Endothelial cell of umbilical vein (primary cell): ENCODE measurements around the gene CCDC150. TPM values are rescaled to one million over a fixed set of nuclear protein-coding genes. Genes with fewer than 3 reads are reported as not detected.

Experiments
- BruUV-seq: library from RNA; stranded (reverse); fragments of 400-500 nt; replicated peaks from 2 replicates; lab custom pipeline; 2021; lab: Mats Ljungman, UMichigan
- CTCF ChIA-PET: fragments of 300-600, 350-600 bp; sonication (Branson Sonifier 250); formaldehyde crosslinking; loops from one replicate; lab custom pipeline; 2021; ENCODE audit warnings: antibody characterized with exemption, inconsistent platforms; lab: Charles Lee
- POLR2A ChIA-PET: fragments of 300-600, 350-600 bp; sonication (Branson Sonifier 250); formaldehyde crosslinking; loops from one replicate; lab custom pipeline; 2021; ENCODE audit warnings: antibody characterized with exemption, inconsistent platforms; lab: Charles Lee
- DNase-seq: peaks from one replicate; pipeline ENCODE4 v3.0.0-alpha.2; 2011; ENCODE audit warnings: low read depth, low spot score
- FAIRE-seq: peaks from 2 replicates; lab custom pipeline; 2011; peaks lifted over from hg19 to GRCh38; lab: Jason Lieb, UNC
- H2AFZ ChIP-seq: 2 replicates; pipeline ENCODE4 v1.6.0; 2012; ENCODE audit warnings: low read depth, low read length, control low read depth, inconsistent platforms
- H3K27ac ChIP-seq: 2 replicates; pipeline ENCODE4 v1.5.1; 2011; ENCODE audit warnings: low read depth, mild to moderate bottlenecking, control low read depth, low read length, moderate library complexity; ENCODE audit not compliant: insufficient read depth
- H3K27me3 ChIP-seq, 2 experiments: 2 replicates each; pipeline versions ENCODE4 v1.6.0 to v1.6.1; 2011; ENCODE audit warnings: low read length in 2 of 2, mixed read lengths in 1 of 2; ENCODE audit not compliant: control insufficient read depth in 2 of 2, insufficient read depth in 2 of 2
- H3K36me3 ChIP-seq, 2 experiments: 2 replicates in 1 of 2; 3 replicates in 1 of 2; pipeline ENCODE4 v1.5.1; 2011; ENCODE audit warnings: low read length in 2 of 2, mild to moderate bottlenecking in 1 of 2, moderate library complexity in 1 of 2; ENCODE audit not compliant: control insufficient read depth in 2 of 2, insufficient read depth in 2 of 2; ENCODE audit errors: extremely low read depth in 1 of 2
- H3K4me1 ChIP-seq: 3 replicates; pipeline ENCODE4 v1.5.1; 2011; ENCODE audit warnings: mild to moderate bottlenecking, low read length; ENCODE audit not compliant: control insufficient read depth, insufficient read depth; ENCODE audit errors: extremely low read depth
- H3K4me2 ChIP-seq: 2 replicates; pipeline ENCODE4 v1.6.1; 2011; ENCODE audit warnings: low read length, control low read depth, mixed read lengths; ENCODE audit not compliant: insufficient read depth
- H3K4me3 ChIP-seq, 3 experiments: fragments of 200-600 bp in 1 of 3; sonication (generic), shearing (Covaris generic) in 1 of 3; replicated peaks in 1 of 3; 2 replicates each; pipeline ENCODE4 v1.5.1; 2011 to 2016; ENCODE audit warnings: control low read depth in 3 of 3, low read length in 3 of 3, mild to moderate bottlenecking in 2 of 3, inconsistent platforms in 1 of 3, low read depth in 1 of 3, moderate library complexity in 1 of 3; ENCODE audit not compliant: insufficient read depth in 1 of 3
- H3K79me2 ChIP-seq: 2 replicates; pipeline ENCODE4 v1.6.0; 2012; ENCODE audit warnings: low read length, inconsistent platforms; ENCODE audit not compliant: control insufficient read depth, insufficient read depth
- H3K9ac ChIP-seq: replicated peaks from 2 replicates; pipeline ENCODE3; 2011; ENCODE audit warnings: low read length, control low read depth; ENCODE audit not compliant: insufficient read depth; ENCODE audit errors: extremely low read depth
- H3K9me1 ChIP-seq: replicated peaks from 3 replicates; pipeline ENCODE4 v1.6.0; 2011; ENCODE audit warnings: mild to moderate bottlenecking, low read length; ENCODE audit not compliant: control insufficient read depth, insufficient read depth; ENCODE audit errors: extremely low read depth
- H3K9me3 ChIP-seq: replicated peaks from 2 replicates; pipeline ENCODE4 v1.5.1; 2012; ENCODE audit warnings: low read length, inconsistent platforms; ENCODE audit not compliant: control insufficient read depth, insufficient read depth
- H4K20me1 ChIP-seq: replicated peaks from 2 replicates; pipeline ENCODE3; 2011; ENCODE audit warnings: mild to moderate bottlenecking, low read length; ENCODE audit not compliant: control insufficient read depth, insufficient read depth; ENCODE audit errors: extremely low read depth
- EZH2 ChIP-seq: IDR thresholded peaks from 2 replicates; pipeline ENCODE4 v1.6.1; 2012; ENCODE audit warnings: borderline replicate concordance, low read depth, mild to moderate bottlenecking, moderate library complexity, low read length, inconsistent platforms; ENCODE audit not compliant: severe bottlenecking
- FOS ChIP-seq: IDR thresholded peaks from 2 replicates; pipeline ENCODE4 v1.6.1; 2011; ENCODE audit warnings: mild to moderate bottlenecking, low read length, moderate library complexity, borderline replicate concordance; ENCODE audit not compliant: insufficient read depth
- GATA2 ChIP-seq: IDR thresholded peaks from 2 replicates; pipeline ENCODE4 v1.7.0; 2011; ENCODE audit warnings: low read depth, mild to moderate bottlenecking, moderate library complexity, mixed read lengths, low read length; ENCODE audit not compliant: insufficient read length, insufficient read depth
- JUN ChIP-seq: IDR thresholded peaks from 2 replicates; pipeline ENCODE4 v1.6.1; 2011; ENCODE audit warnings: borderline replicate concordance, low read depth; ENCODE audit not compliant: insufficient read length, insufficient read depth
- MYC ChIP-seq: IDR thresholded peaks from one replicate; pipeline ENCODE4 v1.6.1; 2011; ENCODE audit warnings: mild to moderate bottlenecking, low read depth, low read length
- POLR2A ChIP-seq: IDR thresholded peaks from 2 replicates; pipeline ENCODE4 v1.6.1; 2012; ENCODE audit warnings: low read depth, mild to moderate bottlenecking, control low read depth, low read length
- POLR2AphosphoS5 ChIP-seq: IDR thresholded peaks from 2 replicates; pipeline ENCODE4 v1.6.1; 2012; ENCODE audit warnings: low read depth, mild to moderate bottlenecking, control low read depth, low read length, moderate library complexity; ENCODE audit not compliant: insufficient read depth
- dilution Hi-C: fragments of 300-500 bp; cut with MboI; formaldehyde crosslinking; loops from one replicate; pipeline ENCODE4 v1.15.0; 2019; ENCODE audit warnings: low sequenced_read_pairs; ENCODE audit not compliant: extremely low pct_ligation_motif_present
- intact Hi-C: fragments of 100-400 bp; cut with micrococcal nuclease; formaldehyde crosslinking; loops from one replicate; pipeline ENCODE4 v1.10.0; 2022
- polyA plus RNA-seq, 4 experiments: library from polyadenylated mRNA; depleted of rRNA in 3 of 4; stranded (reverse) in 3 of 4; unstranded in 1 of 4; fragments of >200 nt; gene quantifications; 2 replicates each; pipeline versions ENCODE4 v1.2.1 to v1.2.3, GENCODE V29; 2011 to 2012; ENCODE audit warnings: missing spikeins in 1 of 4
- total RNA-seq: library from RNA; stranded (reverse); gene quantifications from 2 replicates; pipeline ENCODE4 v1.2.3, GENCODE V29; 2021
- TF ChIP-seq, protein P1 (sequence below): IDR thresholded peaks from 2 replicates; pipeline ENCODE4 v1.6.1; 2011; ENCODE audit not compliant: insufficient read depth, insufficient read length
- TF ChIP-seq, protein P2 (sequence below), 2 donors: IDR thresholded peaks; 1 replicate in 1 of 2; 2 replicates in 1 of 2; pipeline ENCODE4 v1.5.1; 2011; ENCODE audit warnings: low read length in 2 of 2, mild to moderate bottlenecking in 2 of 2, moderate library complexity in 2 of 2, control low read depth in 1 of 2, inconsistent platforms in 1 of 2, low read depth in 1 of 2; ENCODE audit not compliant: insufficient read depth in 1 of 2; ENCODE audit errors: extremely low read depth in 1 of 2

Gene CCDC150
- total and polyA plus RNA-seq, 2 donors (not counting 3 experiments of a cell fraction or from before 2014, with no cell fraction given) = 1.7 to 19.9 TPM

GRCh38 chr2:196590286-196590685 lies 49.2 kb upstream of the CCDC150 start:
- ChIA-PET CTCF (interaction anchor here (3.4 kb wide), 1 partner anchor 11 kb away, joined by 16 read pairs; no protein-coding TSS in a partner anchor), POLR2A (no interaction called here)
- peaks cover 13% of the 10 kb centered on the region for H3K4me1 ChIP-seq
- no peak overlapping the region for H3K4me2 ChIP-seq
- H3K36me3 ChIP-seq = no peaks in the 10 kb centered on the region
- no peak overlapping the region for H3K9ac ChIP-seq
- dilution Hi-C loops (no loop called here), intact Hi-C loops (no loop called here)
- no peak overlapping the region for H3K27ac ChIP-seq
- no peak for DNase-seq
- H3K27me3 ChIP-seq = peaks cover 29 to 39% of the 10 kb centered on the region in 2 experiments
- TF ChIP-seq JUN = no peak
- TF ChIP-seq, protein P1, sequence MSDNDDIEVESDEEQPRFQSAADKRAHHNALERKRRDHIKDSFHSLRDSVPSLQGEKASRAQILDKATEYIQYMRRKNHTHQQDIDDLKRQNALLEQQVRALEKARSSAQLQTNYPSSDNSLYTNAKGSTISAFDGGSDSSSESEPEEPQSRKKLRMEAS = no peak
- H3K9me1 ChIP-seq = no peaks in the 10 kb centered on the region
- H3K9me3 ChIP-seq = no peaks in the 10 kb centered on the region
- no peak overlapping the region for H2AFZ ChIP-seq
- no peak for FAIRE-seq
- H4K20me1 ChIP-seq = no peaks in the 10 kb centered on the region
- H3K4me3 ChIP-seq = no peak overlapping the region
- no peaks in the 10 kb centered on the region for H3K79me2 ChIP-seq
- no TSS peak for BruUV-seq

DNA sequence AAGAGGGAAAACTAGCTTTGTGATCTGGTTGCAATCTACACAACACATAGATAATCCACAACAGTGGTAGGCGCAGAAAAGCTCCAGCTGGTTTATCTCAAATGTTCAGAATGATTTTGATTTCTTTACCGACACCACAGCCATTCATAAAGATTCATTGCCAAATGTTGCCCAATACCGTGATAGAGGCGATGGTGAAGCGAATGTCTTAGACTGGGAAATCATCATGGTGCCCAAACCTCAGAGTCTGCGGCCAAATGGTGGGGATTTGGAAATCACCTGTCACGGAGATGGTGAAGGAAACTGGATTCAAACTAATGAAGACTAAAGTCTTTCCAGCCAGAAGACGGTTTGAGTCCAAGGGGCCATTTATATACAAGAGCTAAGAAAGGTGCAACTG lies 48.5 kb upstream of the CCDC150 start:
- Histone ChIP-seq H3K27me3 (peaks cover 30 to 39% of the 10 kb centered on the region in 2 experiments), H3K9me1 (no peaks in the 10 kb centered on the region), H3K4me1 (peaks cover 13% of the 10 kb centered on the region), H3K4me2 (no peak overlapping the region), H3K36me3 (no peaks in the 10 kb centered on the region), H3K27ac (no peak overlapping the region), H3K79me2 (no peaks in the 10 kb centered on the region), H2AFZ (no peak overlapping the region), H3K9ac (no peak overlapping the region), H3K4me3 (no peak overlapping the region), H4K20me1 (no peaks in the 10 kb centered on the region), H3K9me3 (no peaks in the 10 kb centered on the region)
- intact Hi-C loops = no loop called here
- POLR2A ChIA-PET = no interaction called here
- CTCF ChIA-PET = interaction anchor here (1.4 to 3.4 kb wide), 4 partner anchors 10 to 160 kb away, joined by 3 to 16 read pairs (median 8); no protein-coding TSS in a partner anchor
- DNase-seq (no peak), FAIRE-seq (no peak)
- no TSS peak for BruUV-seq
- dilution Hi-C loops = no loop called here
- TF ChIP-seq, protein P1 = no peak
- no peak for TF ChIP-seq POLR2A
- TF ChIP-seq EZH2 = no peak
- TF ChIP-seq POLR2AphosphoS5 = no peak
- TF ChIP-seq MYC = no peak
- TF ChIP-seq, protein P2, sequence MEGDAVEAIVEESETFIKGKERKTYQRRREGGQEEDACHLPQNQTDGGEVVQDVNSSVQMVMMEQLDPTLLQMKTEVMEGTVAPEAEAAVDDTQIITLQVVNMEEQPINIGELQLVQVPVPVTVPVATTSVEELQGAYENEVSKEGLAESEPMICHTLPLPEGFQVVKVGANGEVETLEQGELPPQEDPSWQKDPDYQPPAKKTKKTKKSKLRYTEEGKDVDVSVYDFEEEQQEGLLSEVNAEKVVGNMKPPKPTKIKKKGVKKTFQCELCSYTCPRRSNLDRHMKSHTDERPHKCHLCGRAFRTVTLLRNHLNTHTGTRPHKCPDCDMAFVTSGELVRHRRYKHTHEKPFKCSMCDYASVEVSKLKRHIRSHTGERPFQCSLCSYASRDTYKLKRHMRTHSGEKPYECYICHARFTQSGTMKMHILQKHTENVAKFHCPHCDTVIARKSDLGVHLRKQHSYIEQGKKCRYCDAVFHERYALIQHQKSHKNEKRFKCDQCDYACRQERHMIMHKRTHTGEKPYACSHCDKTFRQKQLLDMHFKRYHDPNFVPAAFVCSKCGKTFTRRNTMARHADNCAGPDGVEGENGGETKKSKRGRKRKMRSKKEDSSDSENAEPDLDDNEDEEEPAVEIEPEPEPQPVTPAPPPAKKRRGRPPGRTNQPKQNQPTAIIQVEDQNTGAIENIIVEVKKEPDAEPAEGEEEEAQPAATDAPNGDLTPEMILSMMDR (IDR thresholded peaks at IDR 0.05; ENCODE audit: extremely low read depth in 1 of 2, insufficient read depth in 1 of 2, low read depth in 1 of 2, low read length in 2 of 2) = no peak
- TF ChIP-seq GATA2 = no peak
- no peak for TF ChIP-seq JUN
- TF ChIP-seq FOS = no peak
